NCI-H345 (cell line): Measurements from ENCODE around the gene RNF220.
"Not testable (repeated sequence)": the region's sequence is repeated elsewhere in the genome, so short reads cannot be mapped to it uniquely, and the experiment has no call there.

Experiments
- DNase-seq: peaks from one replicate; lab custom pipeline; 2025; lab: John Stamatoyannopoulos, UW

The RNF220 gene

DNA sequence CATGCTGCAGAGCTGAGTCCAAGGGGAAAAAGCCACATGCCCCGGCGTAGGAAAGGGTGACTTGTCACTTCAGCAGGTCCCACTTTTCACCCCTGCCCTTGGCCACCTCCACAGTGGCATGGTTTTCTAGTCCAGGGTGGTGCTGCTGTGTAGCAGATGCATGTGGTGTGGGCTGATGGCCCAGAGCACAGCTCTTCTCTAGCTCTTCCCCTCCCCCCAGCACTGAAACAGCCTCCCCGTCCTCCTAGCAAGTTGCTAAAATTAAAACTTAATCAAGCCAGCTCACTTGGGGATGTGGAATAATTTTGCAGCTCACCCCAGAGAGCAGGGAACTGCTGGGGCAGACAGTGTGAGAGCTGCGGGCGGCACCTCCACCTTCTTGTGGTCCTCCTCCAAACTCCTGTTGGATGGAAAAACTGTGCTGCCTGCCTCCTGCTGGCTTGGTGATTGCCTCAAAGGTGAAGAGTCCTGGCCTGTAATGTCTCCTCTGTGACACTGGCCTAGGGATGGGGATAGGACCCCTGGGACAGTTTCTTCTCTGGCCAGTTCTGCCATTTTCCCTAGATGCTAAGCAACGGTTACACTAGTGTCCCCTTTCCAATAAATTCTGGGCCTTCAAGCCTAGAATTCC, 91.6 kb downstream of the RNF220 start:
- no peak for DNase-seq

DNA sequence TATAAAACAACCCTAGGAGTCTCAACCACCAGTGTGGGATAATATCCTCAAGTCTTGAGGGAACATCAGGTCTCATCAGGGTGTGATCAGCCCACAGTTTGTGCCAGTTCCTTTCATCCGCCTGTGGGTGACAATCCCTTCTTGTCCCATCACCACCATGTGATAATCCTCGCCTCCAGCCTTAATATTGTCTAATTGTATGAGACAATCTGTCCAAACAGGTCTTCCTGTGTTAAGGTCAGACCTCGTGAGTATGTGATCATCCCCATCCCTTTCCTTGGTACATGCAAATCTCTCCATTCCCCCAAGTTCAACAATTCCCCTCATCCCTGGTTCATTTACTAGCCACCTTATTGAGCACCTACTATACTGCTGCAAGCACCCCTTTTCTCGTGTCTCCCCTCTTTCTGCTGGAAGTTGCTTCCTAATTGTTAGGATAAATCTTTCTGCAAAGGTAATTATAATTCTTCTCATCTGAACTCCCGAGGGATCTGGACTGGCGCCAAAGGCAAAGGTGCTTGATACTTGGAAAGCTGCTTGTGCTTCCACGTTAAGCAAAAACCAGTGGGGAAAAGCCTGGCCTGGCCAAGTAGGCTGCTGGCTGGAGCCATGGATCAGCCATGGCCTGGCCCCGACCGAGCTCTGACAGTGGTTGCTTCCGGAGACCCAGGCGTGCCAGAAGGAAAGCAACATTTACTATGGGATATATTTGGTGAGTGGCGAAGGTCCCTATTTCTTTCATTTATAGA, 92.5 kb downstream of the RNF220 start:
- no peak for DNase-seq

DNA sequence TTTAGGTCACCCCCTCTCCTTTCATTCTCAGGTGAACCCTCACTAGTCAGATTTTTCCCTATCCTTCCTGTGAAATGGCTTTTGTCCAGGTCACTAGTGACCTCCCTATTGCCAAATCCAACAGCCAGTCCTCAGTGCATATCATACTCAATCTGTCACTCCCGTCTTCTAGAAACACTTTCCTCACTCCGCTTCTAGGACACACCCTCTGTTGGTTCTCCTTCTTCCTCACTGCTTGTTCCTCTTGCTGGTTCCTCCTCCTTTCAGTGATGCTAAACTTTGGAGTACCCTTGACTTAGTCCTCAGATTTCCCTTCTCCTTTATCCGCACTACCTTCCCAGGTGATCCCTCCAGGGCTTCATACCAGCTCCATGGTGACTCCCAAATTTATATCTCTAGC, 94.3 kb downstream of the RNF220 start:
- DNase-seq, result no peak

DNA sequence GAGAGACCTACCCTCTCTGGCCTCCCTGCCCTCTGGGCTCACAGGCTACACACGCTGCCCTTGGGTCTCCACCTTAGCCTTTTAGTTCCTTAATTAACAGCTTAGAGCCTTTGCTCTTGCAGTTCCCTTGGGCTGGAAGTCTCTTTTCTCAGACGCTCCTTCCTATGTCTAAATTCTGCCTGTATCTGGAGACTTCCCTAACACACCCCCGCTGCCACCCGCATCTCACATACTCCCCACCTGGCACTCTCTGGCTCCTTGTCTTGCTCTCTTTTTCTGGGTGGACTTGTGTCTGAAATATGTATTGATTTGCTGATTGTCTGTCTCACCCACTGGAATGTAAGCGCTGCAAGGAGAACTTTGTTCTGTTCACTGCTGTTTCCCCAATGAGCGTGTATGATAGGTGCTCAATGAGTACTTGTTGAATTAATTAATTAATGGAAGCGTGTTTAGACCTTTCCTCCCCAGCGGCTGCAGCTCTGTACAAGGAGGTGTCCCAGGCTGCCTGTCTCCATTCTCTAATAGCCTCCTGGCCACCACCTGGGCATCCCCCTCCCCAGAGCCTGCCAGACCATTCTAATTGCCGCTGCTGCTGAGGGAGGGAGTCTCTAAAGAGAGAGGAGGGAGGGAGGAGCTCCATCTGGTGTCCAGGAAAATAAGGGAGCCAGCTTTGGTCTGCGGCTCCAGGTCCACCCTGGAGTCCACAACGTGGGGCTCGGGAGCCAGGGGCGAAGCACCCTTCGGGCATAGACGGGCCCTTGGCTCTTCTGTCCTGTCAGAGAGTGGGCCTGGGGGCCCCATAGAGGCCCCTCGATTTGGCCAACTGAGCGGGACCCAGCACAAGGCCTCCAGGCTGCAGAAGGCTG, 95.4 kb downstream of the RNF220 start:
- DNase-seq, result no peak

DNA sequence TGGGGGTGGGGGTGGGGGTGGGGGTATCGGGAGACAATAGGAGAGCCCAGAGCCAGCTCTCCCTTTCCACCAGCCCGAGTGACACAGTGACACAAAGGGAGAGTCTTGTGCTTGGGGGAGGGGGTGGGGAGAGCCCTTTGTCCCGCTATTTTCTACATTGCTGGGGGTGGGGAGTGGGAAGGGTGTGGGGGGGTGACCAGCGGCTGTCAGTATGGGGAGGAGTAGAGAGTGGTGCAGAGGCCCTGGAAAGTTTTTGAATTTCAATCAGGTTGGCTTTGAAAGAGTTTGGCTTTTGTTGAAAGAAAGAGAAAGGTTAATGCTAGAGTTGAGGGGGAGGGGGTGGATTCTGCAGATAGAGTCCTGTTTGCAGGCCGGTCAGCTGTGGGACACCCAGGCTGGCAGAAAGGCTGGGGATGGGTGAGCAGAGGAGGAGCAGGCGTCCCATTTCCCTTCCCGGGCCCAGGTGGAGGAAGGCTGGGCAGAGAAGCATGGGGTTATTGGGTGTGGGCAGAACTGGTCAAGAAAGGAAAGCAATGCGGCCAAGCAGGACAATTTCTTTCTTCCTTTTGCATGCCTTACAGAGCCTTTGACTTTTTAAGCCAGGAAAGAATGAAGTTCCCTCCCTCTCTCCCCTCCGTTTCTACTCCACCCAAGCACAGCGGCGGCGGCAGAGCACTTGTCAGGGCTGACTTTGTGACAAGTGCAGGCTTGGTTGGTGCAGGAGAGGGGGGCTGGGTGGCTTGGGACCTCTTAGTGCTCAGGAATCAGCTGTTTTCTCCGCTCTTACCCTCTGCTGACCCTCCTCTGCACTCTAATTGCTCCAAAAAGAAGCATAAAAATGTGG, 96.2 kb downstream of the RNF220 start:
- DNase-seq, result no peak

DNA sequence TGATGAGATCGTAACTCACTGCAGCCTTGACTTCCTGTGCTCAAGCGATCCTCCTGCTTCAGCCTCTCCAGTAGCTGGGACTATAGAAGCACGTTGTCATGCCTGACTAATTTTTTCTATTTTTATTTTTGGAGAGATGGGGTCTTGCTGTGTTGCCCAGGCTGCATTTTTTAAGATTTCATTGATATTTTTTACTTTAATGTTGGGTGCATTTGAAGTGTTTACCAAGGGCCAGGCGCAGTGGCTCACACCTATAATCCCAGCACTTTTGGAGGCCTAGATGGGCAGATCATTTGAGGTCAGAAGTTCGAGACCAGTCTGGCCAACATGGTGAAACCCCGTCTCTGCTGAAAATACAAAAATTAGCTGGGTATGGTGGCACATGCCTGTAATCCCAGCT, 97.8 kb downstream of the RNF220 start:
- DNase-seq, result not testable (repeated sequence)

DNA sequence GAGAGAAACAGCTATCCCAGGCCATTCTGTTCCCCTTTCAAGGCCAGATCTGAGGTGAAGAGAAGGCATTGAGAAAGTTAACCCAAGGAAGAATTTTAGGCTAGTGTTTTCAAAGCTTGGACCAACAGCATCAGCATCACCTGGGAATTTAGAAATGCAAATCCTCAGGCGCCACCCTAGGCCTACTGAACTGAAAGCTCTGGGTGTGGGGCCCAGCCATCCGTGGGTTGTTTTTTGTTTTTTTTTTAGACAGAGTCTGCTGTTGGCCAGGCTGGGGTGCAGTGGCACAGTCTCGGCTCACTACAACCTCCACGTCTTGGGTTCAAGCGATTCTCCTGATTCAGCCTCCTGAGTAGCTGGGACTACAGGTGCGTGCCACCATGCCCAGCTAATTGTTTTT, 98.6 kb downstream of the RNF220 start:
- no peak for DNase-seq

DNA sequence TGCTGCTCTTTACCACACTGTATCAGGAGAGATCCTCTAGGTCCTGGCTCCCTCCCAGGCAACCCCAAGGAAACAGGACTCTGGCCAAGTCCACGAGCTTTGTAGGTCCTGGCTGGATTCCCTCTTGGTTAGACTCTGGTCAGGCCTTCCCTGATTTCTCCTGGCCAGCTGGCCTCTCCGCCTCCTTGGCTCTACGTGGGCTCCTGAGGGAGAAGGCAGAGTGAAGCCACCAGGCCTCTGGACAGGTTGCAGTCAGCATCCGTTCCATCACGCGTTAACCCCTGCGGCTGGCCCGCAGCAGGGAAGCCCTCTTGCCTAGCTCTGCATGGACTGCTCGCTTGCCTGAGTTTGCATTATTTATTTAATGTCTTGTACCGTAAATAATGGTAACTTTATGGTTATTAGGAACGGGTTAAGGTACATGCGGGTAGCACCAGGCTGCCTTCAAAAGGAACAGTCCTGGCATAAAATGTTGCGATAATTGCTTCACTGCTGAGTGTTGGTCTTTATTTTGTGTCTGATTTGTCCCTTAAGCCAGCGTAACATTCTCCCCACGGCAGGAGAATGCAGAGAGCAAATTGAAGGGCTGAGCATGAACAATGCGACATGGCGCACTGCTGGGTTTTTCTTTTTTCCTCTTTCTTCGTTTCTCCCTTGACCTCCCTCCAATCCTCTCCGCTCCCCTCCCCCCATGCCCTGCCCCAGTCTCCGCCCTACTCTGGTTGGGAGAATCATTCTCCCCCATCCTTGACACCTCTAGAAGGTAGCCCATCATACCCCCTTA, 100.3 kb downstream of the RNF220 start:
- DNase-seq, result no peak

DNA sequence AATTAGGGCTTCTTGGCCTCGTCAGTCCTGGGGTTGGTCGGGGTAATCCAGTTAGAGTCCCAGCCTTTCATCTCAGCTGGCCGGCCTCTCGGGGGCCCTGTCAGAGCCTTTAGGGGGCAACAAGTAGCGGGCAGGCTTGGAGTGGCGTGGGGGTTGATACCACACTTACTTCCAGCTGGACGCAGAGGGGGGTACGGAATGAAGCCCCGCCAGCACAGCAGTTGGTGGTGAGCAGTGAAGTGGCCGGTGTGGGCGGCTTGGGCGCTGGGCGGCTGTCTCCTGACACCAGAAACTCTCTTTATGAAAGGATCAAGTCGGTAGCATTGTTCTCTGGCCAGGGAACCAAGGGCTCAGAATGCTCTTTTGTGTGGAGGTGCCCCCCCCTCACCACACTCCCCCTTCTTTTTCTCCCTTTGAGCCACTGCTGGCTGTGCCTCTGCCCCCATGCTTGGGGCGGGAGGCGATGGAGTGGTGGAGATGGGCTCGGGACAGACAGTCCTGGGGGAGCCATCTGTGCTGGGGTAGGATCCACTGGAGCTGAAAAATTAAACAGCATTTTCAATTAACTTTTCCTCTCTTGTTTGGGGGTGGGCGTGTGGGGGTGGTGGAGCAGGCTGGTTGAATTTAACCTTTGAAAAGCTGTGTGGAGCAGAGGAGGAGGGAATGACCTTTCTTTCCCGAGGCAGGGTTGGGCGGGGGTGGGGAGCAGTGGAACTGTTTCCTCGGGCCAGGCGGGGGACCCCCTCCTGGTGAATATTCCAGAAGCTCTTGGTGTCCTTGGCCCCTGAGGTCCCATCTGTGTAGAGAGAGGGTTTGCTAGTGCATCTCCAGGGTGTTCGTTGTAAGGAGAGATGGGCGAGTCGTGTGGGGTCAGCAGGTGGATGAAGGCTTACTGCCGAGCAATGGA, 102.7 kb downstream of the RNF220 start:
- DNase-seq, result no peak

DNA sequence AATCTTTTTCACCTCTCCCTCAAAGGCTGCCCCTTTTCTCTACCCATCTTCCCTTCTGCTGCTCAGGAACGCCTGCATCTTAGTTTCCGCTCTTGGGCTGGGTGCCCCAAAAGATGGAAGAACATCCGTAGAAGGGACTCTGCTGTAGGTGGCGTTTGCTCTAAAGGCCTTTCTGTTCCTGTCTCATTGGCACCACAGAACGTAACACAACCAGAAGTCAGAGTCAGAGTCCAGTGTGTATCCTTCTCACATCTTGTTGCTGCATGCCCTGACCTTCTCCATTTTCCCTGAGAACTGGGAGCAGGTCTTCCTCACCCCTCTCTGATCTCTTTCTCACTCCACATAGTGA, 103.3 kb downstream of the RNF220 start:
- no peak for DNase-seq

DNA sequence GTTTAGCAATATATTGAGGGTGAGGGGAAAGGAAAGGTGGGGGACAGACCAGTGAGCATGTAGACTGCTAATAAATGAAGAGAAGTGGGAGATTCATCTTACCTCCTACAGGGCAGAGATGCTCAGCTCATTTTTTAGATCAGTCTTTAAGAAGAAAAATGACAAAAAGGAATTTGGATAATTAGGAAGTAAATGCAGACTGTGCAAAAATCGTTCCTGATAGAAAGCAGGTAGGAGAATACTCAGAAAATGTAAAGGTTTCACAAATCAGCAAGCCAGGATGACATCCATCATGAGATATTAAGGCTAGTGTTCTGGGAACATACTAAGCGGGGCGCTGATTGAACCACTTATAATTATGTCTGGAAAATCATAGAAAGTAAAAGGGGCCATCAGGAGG, 106.3 kb downstream of the RNF220 start:
- no peak for DNase-seq

DNA sequence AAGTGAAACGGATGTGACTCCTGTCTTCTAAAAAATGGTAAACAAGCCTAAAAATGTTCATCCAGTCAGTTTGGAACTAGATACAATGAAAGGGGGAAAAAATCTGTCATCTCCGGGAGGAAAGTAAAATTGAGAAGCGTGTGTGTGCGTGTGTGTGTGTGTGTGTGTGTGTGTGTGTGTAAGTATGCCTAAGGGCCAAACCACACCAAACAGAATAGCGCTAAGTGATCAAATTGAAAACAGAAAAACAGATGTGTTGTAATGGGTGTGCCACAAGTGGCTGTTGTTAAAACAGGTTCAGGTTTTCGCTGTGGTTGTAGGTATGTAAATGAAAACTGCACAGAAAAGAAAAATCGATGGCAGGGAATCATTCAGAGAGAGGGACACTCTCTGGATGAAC, 106.7 kb downstream of the RNF220 start:
- no peak for DNase-seq

DNA sequence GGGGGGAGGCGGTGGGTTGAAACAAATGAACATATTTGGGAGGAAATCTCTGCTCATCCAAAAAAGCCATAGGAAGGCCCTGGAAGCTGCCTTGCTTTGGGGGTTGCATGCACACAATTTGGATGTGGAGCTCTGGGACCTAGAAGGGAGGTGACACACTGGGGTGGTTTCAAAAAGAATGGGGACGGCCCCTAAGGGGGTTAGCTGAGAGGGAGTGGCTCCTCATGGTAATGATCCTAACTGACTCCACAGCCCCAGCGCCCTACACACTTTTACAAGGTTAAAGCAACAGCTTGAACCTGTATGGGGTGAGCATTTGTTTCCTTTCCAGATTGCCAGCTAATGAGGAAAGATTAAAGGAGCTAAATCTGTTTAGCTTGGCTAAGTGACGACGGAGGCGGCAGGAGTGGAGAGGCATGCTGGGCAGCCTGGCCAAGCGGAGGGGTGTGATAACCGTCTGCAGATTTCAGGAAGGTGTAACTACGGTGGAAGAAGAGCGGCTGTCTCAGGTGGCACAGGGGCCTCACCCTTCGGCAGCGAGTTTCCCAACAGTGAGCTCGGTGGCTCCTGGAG, 107.3 kb downstream of the RNF220 start:
- DNase-seq, result no peak

DNA sequence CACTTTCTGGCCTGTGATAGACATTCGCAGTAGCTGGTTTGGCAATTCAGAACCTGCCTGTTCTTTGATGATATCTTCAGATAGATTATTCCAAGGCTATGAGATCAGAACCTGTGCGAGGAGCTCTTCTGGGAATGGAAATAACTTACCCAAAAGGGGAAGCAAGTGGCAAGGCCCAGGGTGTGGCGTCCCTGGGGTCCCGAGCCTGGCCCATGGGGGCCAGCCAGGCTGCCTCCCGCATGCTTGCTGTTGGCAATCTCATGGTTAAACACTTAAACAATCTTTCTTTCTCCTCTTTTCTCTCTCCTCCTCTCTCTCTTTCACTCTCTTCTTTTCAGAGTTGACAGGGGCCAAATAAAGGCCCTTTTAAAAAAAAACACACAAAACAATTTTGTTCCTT, 108.1 kb downstream of the RNF220 start:
- no peak for DNase-seq

DNA sequence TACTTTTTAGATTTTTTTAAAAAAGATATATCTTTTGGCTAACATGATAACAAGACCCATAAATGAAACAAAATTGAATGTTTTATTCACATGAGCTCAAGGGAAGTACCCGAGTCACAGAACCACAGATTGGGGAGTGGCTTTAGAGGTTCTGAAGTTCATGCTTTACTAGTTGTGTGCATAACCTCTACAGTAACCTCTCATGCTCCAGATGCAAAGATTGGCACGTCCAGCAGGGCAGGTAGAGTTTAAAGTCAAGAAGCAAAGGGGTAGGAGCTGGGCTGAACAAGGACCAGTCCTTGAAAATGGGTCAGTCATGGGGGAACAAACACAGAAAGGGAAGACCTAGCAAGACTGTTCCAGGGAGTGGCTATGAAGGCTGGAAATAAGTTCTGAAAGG, 109.6 kb downstream of the RNF220 start:
- DNase-seq, result no peak

DNA sequence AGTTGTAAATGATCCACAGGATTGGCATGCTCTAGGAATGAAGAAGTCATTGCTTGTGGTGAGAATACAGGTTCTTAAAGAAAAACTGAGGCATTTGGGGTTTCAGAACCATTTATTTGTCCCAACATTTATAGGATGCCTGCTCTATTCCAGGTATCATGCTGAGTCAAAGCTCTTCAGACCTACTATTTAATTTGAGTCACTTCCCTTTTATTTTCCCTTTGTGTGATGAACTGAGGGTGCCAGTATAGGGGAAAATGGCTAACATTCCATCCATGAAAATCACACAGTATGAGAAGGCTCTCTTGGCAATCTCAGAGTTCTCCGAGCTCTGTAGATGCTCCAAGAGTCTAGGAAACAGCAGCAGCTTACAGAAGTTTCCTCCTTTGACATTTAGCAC, 110.4 kb downstream of the RNF220 start:
- no peak for DNase-seq

DNA sequence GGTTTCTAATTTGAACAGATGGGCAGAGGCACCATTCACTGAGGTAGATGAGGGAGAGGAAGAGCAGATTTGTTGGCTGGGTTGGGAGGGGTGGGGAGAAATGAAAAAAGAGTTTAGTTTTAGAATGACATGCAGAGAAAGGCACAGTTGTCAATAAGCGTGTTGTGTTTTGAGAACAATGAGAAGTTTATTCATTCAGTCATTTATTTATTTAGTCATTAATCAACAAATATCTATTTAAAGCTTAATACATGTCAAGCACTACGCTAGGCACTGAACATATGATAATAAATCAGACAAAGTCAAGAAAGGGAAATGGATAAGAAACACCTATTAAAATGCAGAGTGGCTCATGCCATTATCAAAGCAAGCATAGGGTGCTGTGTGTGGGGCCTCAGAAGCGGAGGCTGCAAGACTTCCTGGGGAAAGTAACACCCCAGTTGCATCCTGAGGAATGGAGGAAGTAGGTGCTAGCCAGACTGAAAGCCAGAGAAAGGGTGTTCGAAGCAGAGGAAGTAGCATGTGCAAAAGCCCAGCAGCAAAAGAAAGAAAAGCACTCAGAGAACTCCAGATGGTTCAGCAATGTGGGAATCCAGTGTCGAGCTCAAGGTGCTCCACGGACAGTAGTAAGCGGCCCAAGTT, 114.1 kb downstream of the RNF220 start:
- DNase-seq, result no peak

DNA sequence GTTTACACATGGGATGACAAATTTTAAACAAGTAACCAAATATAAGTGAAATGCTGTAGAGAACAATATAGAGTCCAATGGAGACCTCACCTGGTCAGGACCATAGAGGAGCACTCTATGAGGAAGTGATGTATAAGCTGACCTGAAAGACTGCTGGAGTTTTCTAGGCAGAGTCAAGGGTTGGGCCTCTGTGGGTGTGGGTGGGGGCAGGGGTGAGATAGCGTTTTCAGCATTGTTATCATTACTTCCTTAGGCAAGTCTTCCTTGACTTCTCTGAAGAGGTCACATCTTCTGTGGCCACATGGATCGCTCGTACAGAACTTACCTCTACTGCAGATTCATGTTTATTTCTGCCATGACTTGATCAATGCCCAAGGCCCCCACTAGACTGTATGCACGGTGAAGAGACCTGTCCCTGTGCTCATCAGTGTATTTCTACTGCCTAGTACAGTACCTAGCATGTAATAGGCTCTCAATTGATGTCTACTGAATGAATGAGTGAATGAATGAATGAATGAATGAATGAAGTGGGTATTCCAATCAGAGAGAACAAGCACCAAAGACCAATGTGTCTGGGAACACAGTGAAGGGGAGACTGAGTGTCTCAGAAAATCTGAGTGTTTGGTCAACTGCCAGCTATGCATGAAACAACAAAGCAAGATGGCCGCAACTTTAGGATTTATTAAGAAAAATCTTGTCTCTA, 116.5 kb downstream of the RNF220 start:
- no peak for DNase-seq
